Measurements from ENCODE around the gene SMYD3. TPM values are rescaled to one million over a fixed set of nuclear protein-coding genes. Genes with fewer than 3 reads are reported as not detected.

SMYD3 gene
- total and polyA plus RNA-seq, 4 donors, result 10.5 to 40.1 (median 32.5) TPM

DNA sequence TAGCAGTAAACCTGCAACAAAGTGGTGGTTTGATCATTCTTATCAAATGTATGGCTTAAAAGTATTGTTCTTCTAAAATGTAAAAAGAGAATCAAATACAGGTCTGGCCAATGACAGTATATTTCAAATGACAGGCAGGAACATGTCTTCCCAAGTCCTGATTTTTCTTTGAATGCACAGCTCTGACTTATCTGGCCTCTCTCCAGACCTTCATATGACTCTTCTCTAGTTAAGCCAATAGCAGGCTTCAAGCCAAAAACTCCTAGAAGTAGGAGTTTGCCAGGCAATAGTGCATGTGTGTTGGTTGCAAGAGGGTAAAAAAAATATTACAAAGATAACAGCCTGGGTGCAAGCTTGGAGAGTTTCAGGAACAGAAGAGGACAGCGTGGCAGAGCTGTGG, 345.5 kb downstream of the SMYD3 start:
- ATAC-seq (ENCODE audit: insufficient read depth, low FRiP score) (no peak), DNase-seq (peak in 2 of 3 donors; percentile 76 to 83)
- 91 to 95% methylated on average over 1 of the region's 1 CpG for WGBS, 2 donors
- H3K9ac ChIP-seq (ENCODE audit: insufficient read depth in 1 of 2, low read length in 2 of 2), result no peak overlapping the region
- H3K9me3 ChIP-seq (ENCODE audit: control insufficient read depth in 4 of 4, insufficient read depth in 3 of 4, low read length in 3 of 4), result no peaks in the 10 kb centered on the region
- TF ChIP-seq, protein P1, sequence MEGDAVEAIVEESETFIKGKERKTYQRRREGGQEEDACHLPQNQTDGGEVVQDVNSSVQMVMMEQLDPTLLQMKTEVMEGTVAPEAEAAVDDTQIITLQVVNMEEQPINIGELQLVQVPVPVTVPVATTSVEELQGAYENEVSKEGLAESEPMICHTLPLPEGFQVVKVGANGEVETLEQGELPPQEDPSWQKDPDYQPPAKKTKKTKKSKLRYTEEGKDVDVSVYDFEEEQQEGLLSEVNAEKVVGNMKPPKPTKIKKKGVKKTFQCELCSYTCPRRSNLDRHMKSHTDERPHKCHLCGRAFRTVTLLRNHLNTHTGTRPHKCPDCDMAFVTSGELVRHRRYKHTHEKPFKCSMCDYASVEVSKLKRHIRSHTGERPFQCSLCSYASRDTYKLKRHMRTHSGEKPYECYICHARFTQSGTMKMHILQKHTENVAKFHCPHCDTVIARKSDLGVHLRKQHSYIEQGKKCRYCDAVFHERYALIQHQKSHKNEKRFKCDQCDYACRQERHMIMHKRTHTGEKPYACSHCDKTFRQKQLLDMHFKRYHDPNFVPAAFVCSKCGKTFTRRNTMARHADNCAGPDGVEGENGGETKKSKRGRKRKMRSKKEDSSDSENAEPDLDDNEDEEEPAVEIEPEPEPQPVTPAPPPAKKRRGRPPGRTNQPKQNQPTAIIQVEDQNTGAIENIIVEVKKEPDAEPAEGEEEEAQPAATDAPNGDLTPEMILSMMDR (IDR thresholded peaks at IDR 0.05; ENCODE audit: control extremely low read depth, extremely low read depth), result no peak
- H3K27ac ChIP-seq (ENCODE audit: low read depth in 1 of 2, low read length in 1 of 2), result no peak overlapping the region
- H3K4me1 ChIP-seq (ENCODE audit: control insufficient read depth in 5 of 5, insufficient read depth in 5 of 5, low read length in 5 of 5), result peaks cover 0 to 8% (median 5%) of the 10 kb centered on the region in 5 donors
- H3K4me3 ChIP-seq, result no peak overlapping the region
- H3K27me3 ChIP-seq (ENCODE audit: control insufficient read depth in 3 of 3, insufficient read depth in 3 of 3, low read length in 2 of 3), result no peaks in the 10 kb centered on the region
- peaks cover 0 to 1% (median 0%) of the 10 kb centered on the region in 4 donors for H3K36me3 ChIP-seq (ENCODE audit: control insufficient read depth in 4 of 4, insufficient read depth in 4 of 4, low read length in 4 of 4)

DNA sequence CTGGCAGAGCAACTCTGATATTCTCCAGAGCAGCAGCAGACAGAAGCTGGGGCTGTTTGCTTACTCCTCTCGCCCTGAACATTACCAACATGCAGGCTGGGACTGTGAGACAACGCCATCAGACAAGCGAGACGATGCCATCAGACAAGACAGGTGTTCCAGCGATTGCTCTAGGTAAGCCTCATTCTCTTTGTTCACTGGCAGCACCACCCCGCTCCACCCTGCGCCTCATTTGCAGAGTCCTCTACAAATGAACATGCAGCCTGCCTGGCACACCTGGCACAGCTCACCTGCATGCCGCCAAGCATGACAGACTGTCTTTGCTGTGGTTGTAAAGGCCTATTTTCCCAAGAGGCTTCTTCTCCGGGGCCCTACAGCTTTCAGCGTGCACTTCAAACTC, 346.2 kb downstream of the SMYD3 start:
- 97 to 98% methylated on average over 10 of the region's 10 CpGs for WGBS, 2 donors
- Histone ChIP-seq H3K27ac (ENCODE audit: low read depth in 1 of 2, low read length in 1 of 2) (no peak overlapping the region), H3K4me3 (no peak overlapping the region), H3K27me3 (ENCODE audit: control insufficient read depth in 3 of 3, insufficient read depth in 3 of 3, low read length in 2 of 3) (no peaks in the 10 kb centered on the region), H3K4me1 (ENCODE audit: control insufficient read depth in 5 of 5, insufficient read depth in 5 of 5, low read length in 5 of 5) (peaks cover 0 to 8% (median 5%) of the 10 kb centered on the region in 5 donors), H3K36me3 (ENCODE audit: control insufficient read depth in 4 of 4, insufficient read depth in 4 of 4, low read length in 4 of 4) (peaks cover 0 to 1% (median 0%) of the 10 kb centered on the region in 4 donors), H3K9me3 (ENCODE audit: control insufficient read depth in 4 of 4, insufficient read depth in 3 of 4, low read length in 3 of 4) (no peaks in the 10 kb centered on the region), H3K9ac (ENCODE audit: insufficient read depth in 1 of 2, low read length in 2 of 2) (no peak overlapping the region)
- ATAC-seq (ENCODE audit: insufficient read depth, low FRiP score) (no peak), DNase-seq (no peak)
- TF ChIP-seq, protein P1 (IDR thresholded peaks at IDR 0.05; ENCODE audit: control extremely low read depth, extremely low read depth), result no peak

DNA sequence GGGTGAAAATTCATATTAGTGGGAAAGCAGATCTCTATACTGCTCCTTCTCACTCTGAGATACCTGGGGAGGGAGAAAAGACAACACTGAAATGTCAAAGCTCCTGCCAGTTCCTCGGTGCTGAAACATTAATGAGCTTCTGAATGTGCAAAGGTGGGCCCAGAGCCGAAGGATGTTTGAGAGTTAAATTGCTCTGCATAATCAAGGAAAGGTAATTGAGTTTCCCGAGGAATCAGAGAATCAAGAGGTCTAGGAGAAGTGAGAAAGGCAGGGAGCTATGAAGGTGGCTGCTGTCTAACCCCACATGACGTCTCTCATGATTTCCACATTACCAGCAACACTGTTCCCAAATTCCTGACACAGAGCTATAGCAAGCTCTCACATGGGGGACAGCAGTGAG, 346.7 kb downstream of the SMYD3 start:
- DNase-seq, result no peak

More for the DNA sequence above, 346.7 kb downstream of the SMYD3 start:
- 83 to 89% methylated on average over 4 of the region's 4 CpGs for WGBS, 2 donors
- H3K27me3 ChIP-seq (ENCODE audit: control insufficient read depth in 3 of 3, insufficient read depth in 3 of 3, low read length in 2 of 3), result no peaks in the 10 kb centered on the region
- no peak overlapping the region for H3K27ac ChIP-seq (ENCODE audit: low read depth in 1 of 2, low read length in 1 of 2)
- TF ChIP-seq, protein P1 (IDR thresholded peaks at IDR 0.05; ENCODE audit: control extremely low read depth, extremely low read depth), result no peak
- ATAC-seq (ENCODE audit: insufficient read depth, low FRiP score), result no peak
- peaks cover 0 to 8% (median 5%) of the 10 kb centered on the region in 5 donors for H3K4me1 ChIP-seq (ENCODE audit: control insufficient read depth in 5 of 5, insufficient read depth in 5 of 5, low read length in 5 of 5)
- H3K4me3 ChIP-seq, result no peak overlapping the region
- no peaks in the 10 kb centered on the region for H3K9me3 ChIP-seq (ENCODE audit: control insufficient read depth in 4 of 4, insufficient read depth in 3 of 4, low read length in 3 of 4)
- H3K9ac ChIP-seq (ENCODE audit: insufficient read depth in 1 of 2, low read length in 2 of 2), result no peak overlapping the region
- peaks cover 0 to 1% (median 0%) of the 10 kb centered on the region in 4 donors for H3K36me3 ChIP-seq (ENCODE audit: control insufficient read depth in 4 of 4, insufficient read depth in 4 of 4, low read length in 4 of 4)
